WTC11 (cell line): ENCODE data around the gene LRFN2. TPM values are rescaled to one million over a fixed set of nuclear protein-coding genes. Genes with fewer than 3 reads are reported as not detected.

Experiments used
- ATAC-seq: fragments of 200-7000 bp; cut with Tn5 transposase; 2 replicates; pipeline ENCODE4 v1.10.0; 2021; ENCODE audit warnings: mild to moderate bottlenecking, moderate library complexity
- CTCF ChIA-PET: fragments of 300-600 bp; sonication (Branson Sonifier 250); formaldehyde crosslinking; loops from one replicate; lab custom pipeline; 2021; ENCODE audit warnings: antibody characterized with exemption; lab: Charles Lee
- POLR2A ChIA-PET: fragments of 350-600 bp; sonication (Branson Sonifier 250); formaldehyde crosslinking; loops from one replicate; lab custom pipeline; 2021; ENCODE audit warnings: antibody characterized with exemption; lab: Charles Lee
- DNase-seq: peaks from one replicate; pipeline ENCODE4 v3.0.0; 2021; ENCODE audit warnings: low spot score
- H3K27ac Mint-ChIP-seq: 2 replicates; pipeline ENCODE4 v1.8.0; 2021; ENCODE audit warnings: mixed read lengths
- H3K27me3 Mint-ChIP-seq: 2 replicates; pipeline ENCODE4 v1.8.0; 2021; ENCODE audit warnings: low read depth, mild to moderate bottlenecking, moderate library complexity, mixed read lengths
- H3K36me3 Mint-ChIP-seq: 2 replicates; pipeline ENCODE4 v1.8.0; 2021; ENCODE audit warnings: mixed read lengths
- H3K4me1 Mint-ChIP-seq: 2 replicates; pipeline ENCODE4 v1.8.0; 2022; ENCODE audit warnings: mixed read lengths
- H3K4me3 Mint-ChIP-seq: 2 replicates; pipeline ENCODE4 v1.8.0; 2021; ENCODE audit warnings: mild to moderate bottlenecking, moderate library complexity, mixed read lengths
- H3K9me3 Mint-ChIP-seq: 2 replicates; pipeline ENCODE4 v1.8.0; 2021; ENCODE audit warnings: mixed read lengths
- E2F1 ChIP-seq: sonication (generic); formaldehyde crosslinking; IDR thresholded peaks from 2 replicates; pipeline ENCODE4 v1.8.0; 2022; ENCODE audit warnings: mild to moderate bottlenecking, missing genetic modification reagents
- E2F5 ChIP-seq: sonication (generic); formaldehyde crosslinking; IDR thresholded peaks from 2 replicates; pipeline ENCODE4 v1.8.1; 2022; ENCODE audit warnings: mild to moderate bottlenecking, moderate library complexity, missing genetic modification reagents
- ERG ChIP-seq: fragments of 250-450 bp; sonication (Bioruptor Pico); IDR thresholded peaks from 2 replicates; pipeline ENCODE4 v1.8.0; 2021; ENCODE audit warnings: mild to moderate bottlenecking
- FOXP4 ChIP-seq: sonication (generic); formaldehyde crosslinking; IDR thresholded peaks from 2 replicates; pipeline ENCODE4 v1.8.0; 2022; ENCODE audit warnings: mild to moderate bottlenecking, missing genetic modification reagents
- KAT7 ChIP-seq: sonication (generic); formaldehyde crosslinking; IDR thresholded peaks from 2 replicates; pipeline ENCODE4 v1.8.1; 2023; ENCODE audit warnings: missing genetic modification reagents, mild to moderate bottlenecking, borderline replicate concordance
- NFE2L1 ChIP-seq: sonication (generic); formaldehyde crosslinking; IDR thresholded peaks from 2 replicates; pipeline ENCODE4 v1.8.1; 2023; ENCODE audit warnings: missing genetic modification reagents
- NR1H2 ChIP-seq: sonication (generic); formaldehyde crosslinking; IDR thresholded peaks from 2 replicates; pipeline ENCODE4 v1.9.0; 2021; ENCODE audit warnings: mild to moderate bottlenecking, moderate library complexity, missing genetic modification reagents
- PRDM15 ChIP-seq: sonication (generic); formaldehyde crosslinking; IDR thresholded peaks from 2 replicates; pipeline ENCODE4 v1.8.0; 2022; ENCODE audit warnings: missing genetic modification reagents
- RORB ChIP-seq: fragments of 250-450 bp; sonication (Bioruptor Pico); IDR thresholded peaks from 2 replicates; pipeline ENCODE4 v1.9.0; 2021; ENCODE audit warnings: mild to moderate bottlenecking
- SMAD3 ChIP-seq: sonication (generic); formaldehyde crosslinking; IDR thresholded peaks from 2 replicates; pipeline ENCODE4 v1.8.0; 2022; ENCODE audit warnings: missing genetic modification reagents, mild to moderate bottlenecking, borderline replicate concordance
- TCF7 ChIP-seq: sonication (generic); formaldehyde crosslinking; IDR thresholded peaks from 2 replicates; pipeline ENCODE4 v1.8.0; 2022; ENCODE audit warnings: mild to moderate bottlenecking, low read depth, missing genetic modification reagents, moderate library complexity
- ZBTB21 ChIP-seq: sonication (generic); formaldehyde crosslinking; IDR thresholded peaks from 2 replicates; pipeline ENCODE4 v1.8.1; 2023; ENCODE audit warnings: mild to moderate bottlenecking, missing genetic modification reagents, borderline replicate concordance
- ZMAT4 ChIP-seq: fragments of 250-450 bp; sonication (Bioruptor Pico); IDR thresholded peaks from 2 replicates; pipeline ENCODE4 v1.9.0; 2021; ENCODE audit warnings: mild to moderate bottlenecking
- ZNF219 ChIP-seq: sonication (generic); formaldehyde crosslinking; IDR thresholded peaks from 2 replicates; pipeline ENCODE4 v1.8.0; 2023; ENCODE audit warnings: missing genetic modification reagents, mild to moderate bottlenecking, borderline replicate concordance
- ZNF263 ChIP-seq: sonication (generic); formaldehyde crosslinking; IDR thresholded peaks from 2 replicates; pipeline ENCODE4 v1.8.1; 2022; ENCODE audit warnings: low read depth, mild to moderate bottlenecking, moderate library complexity, missing genetic modification reagents
- total RNA-seq: library from RNA; stranded (reverse); gene quantifications from 3 replicates; pipeline ENCODE4 v1.2.3, GENCODE V29; 2021

The LRFN2 gene
- total RNA-seq, 1 experiment from 2014 or later = 1.6 TPM

- no peak for DNase-seq
- POLR2A ChIA-PET = no interaction called here
- no peaks in the 10 kb centered on the region for H3K9me3 Mint-ChIP-seq
- TF ChIP-seq E2F1 (CRISPR knock-in tag) = no peak
- TF ChIP-seq, all 79 proteins: peak for 0
- H3K4me1 Mint-ChIP-seq = peaks cover 57% of the 10 kb centered on the region
- H3K4me3 Mint-ChIP-seq = no peak overlapping the region; the same call in 1 of the 2 replicates
- no peaks in the 10 kb centered on the region for H3K36me3 Mint-ChIP-seq
- CTCF ChIA-PET = interaction anchor here (0.7 to 3.1 kb wide), 5 partner anchors 13 to 195 kb away, joined by 3 to 12 read pairs (median 9); partner anchors contain the start of gene LRFN2
- H3K27ac Mint-ChIP-seq = no peak overlapping the region
- ATAC-seq = peak; percentile 34; the same call in 1 of the 2 replicates
- no peaks in the 10 kb centered on the region for H3K27me3 Mint-ChIP-seq
These were observed 63.5 kb downstream of the LRFN2 start for GRCh38 chr6:40523505-40524172.

- peaks cover 54% of the 10 kb centered on the region for H3K4me1 Mint-ChIP-seq
- no peak overlapping the region for H3K27ac Mint-ChIP-seq
- H3K9me3 Mint-ChIP-seq = no peaks in the 10 kb centered on the region
- CTCF ChIA-PET = interaction anchor here (0.8 to 2.9 kb wide), 6 partner anchors 18 to 198 kb away, joined by 3 to 9 read pairs (median 4); partner anchors contain the start of gene LRFN2
- H3K36me3 Mint-ChIP-seq = no peaks in the 10 kb centered on the region
- H3K4me3 Mint-ChIP-seq = no peak overlapping the region
- TF ChIP-seq E2F5 (CRISPR knock-in tag) (no peak), FOXP4 (CRISPR knock-in tag) (no peak), E2F1 (CRISPR knock-in tag) (no peak), PRDM15 (CRISPR knock-in tag) (no peak), RORB (CRISPR knock-in tag) (no peak), ZBTB21 (CRISPR knock-in tag) (no peak), ZNF263 (CRISPR knock-in tag) (no peak), TCF7 (no peak), ZNF219 (no peak), NFE2L1 (CRISPR knock-in tag) (no peak), SMAD3 (no peak)
- DNase-seq (no peak), ATAC-seq (no peak)
- POLR2A ChIA-PET = no interaction called here
- H3K27me3 Mint-ChIP-seq = no peaks in the 10 kb centered on the region
These were observed 65.7 kb downstream of the LRFN2 start for GRCh38 chr6:40521496-40521895.

GRCh38 chr6:40520678-40521077, 66.5 kb downstream of the LRFN2 start:
- H3K27me3 Mint-ChIP-seq = no peaks in the 10 kb centered on the region
- ChIA-PET CTCF (interaction anchor here (2.1 kb wide), 1 partner anchor 67 kb away, joined by 5 read pairs; the partner anchor contains the start of gene LRFN2), POLR2A (no interaction called here)
- no peaks in the 10 kb centered on the region for H3K9me3 Mint-ChIP-seq
- H3K4me3 Mint-ChIP-seq = no peak overlapping the region
- DNase-seq (no peak), ATAC-seq (no peak)
- no peaks in the 10 kb centered on the region for H3K36me3 Mint-ChIP-seq
- peaks cover 45% of the 10 kb centered on the region for H3K4me1 Mint-ChIP-seq
- H3K27ac Mint-ChIP-seq = no peak overlapping the region
- TF ChIP-seq NR1H2 (CRISPR knock-in tag) = no peak
- TF ChIP-seq ERG (CRISPR knock-in tag) = no peak
- no peak for TF ChIP-seq ZMAT4 (CRISPR knock-in tag)
- no peak for TF ChIP-seq PRDM15 (CRISPR knock-in tag)
- no peak for TF ChIP-seq KAT7
